HG03159 (cell line): ENCODE data around the gene HSPA1B.
"Not testable (repeated sequence)": the region's sequence is repeated elsewhere in the genome, so short reads cannot be mapped to it uniquely, and the experiment has no call there.

Experiments
- ATAC-seq: cut with Tn5 transposase; IDR thresholded peaks from one replicate; pipeline ENCODE4 v1.9.1; 2021; ENCODE audit warnings: mild to moderate bottlenecking, moderate library complexity; ENCODE audit not compliant: unreplicated experiment

Gene HSPA1B

DNA sequence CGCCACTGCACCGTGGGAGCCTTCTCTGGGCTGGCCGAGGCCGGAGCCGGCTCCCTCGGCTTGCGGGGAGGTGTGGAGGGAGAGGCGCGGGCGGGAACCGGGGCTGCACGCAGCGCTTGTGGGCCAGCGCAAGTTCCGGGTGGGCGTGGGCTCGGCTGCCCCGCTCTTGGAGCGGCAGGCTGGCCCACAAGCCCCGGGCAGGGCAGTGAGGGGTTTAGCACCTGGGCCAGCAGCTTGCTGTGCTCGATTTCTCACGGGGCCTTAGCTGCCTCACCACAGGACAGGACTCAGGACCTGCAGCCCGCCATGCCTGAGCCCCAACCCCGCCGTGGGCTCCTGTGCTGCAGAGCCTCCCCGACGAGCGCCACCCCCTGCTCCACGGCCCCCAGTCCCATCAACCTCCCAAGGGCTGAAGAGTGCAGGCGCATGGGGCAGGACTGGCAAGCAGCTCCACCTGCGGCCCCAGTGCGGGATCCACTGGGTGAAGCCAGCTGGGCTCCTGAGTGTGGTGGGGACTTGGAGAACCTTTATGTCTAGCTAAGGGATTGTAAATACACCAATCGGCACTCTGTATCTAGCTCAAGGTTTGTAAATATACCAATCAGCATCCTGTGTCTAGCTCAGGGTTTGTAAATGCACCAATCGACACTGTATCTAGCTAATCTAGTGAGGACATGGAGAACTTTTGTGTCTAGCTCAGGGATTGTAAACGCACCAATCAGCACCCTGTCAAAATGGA is 24.6 kb downstream of the HSPA1B start:
- not testable (repeated sequence) for ATAC-seq

DNA sequence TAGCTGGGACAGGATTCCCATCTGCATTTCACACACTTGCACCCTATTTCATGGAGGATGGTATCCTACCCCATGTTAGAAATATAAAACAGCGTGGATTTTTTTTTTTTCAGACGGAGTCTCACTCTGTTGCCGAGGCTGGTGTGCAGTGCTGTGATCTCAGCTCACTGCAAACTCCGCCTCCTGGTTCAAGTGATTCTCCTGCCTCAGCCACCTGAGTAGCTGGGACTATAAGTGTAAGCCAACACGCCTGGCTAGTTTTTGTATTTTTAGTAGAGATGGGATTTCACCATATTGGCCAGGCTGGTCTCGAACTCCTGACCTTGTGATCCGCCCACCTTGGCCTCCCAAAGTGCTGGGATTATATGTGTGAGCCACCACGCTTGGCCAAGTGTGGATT is 30.2 kb downstream of the HSPA1B start:
- not testable (repeated sequence) for ATAC-seq

DNA sequence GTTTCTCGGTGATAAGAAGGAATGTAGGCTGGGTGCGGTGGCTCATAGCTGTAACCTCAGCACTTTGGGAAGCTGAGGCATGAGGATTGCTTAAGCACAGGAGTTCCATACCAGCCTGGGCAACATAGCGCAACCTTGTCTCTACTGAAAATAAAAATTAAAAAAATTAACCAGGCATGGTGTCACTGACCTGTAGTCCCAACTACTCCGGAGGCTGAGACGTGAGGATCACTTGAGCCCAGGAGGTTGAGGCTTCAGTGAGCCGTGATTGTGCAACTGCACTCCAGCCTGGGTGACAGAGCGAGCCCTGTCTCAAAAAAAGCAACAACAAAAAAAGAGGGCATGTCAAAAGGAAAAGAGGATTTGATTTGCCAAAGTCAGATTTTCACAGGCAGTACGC is 31.2 kb downstream of the HSPA1B start:
- no peak for ATAC-seq

DNA sequence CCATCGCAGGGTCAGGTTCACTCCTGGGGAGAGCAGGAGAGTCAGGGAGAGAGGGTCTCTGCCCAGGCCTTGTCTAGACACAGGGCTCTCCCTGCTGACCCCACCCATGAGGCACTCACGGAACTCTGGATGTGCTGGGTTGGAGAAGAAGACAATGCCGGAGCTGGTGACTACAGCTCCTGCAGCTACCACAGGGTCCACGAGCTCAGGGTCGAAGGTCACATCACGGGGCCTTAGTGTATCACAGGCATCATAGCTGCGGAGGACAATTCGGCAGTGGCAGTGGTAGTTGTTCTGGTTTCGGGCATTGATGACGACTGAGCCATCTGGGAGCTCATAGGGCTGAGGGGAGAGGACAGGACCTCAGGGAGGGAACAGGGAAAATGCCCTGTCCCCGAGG is 32.4 kb downstream of the HSPA1B start:
- ATAC-seq: no peak

DNA sequence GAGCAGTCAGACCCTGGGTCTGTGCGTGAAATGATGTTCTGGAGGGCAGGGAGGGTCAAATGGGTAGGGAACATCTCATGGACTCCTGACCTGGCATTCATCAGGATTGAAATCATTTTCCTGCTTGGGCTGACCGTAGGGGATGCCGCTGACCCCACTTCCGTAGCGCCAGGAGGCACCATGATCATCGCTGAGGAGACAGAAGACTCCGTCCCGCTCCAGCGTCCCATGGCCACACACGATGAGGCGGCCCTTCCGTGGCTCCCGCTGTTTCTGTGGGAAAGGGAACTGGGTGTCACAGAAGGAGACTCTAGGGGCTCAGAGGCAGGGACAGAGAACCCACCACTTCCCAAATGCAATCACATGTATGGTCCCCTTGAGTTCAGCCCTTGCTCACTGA is 32.8 kb downstream of the HSPA1B start:
- no peak for ATAC-seq

DNA sequence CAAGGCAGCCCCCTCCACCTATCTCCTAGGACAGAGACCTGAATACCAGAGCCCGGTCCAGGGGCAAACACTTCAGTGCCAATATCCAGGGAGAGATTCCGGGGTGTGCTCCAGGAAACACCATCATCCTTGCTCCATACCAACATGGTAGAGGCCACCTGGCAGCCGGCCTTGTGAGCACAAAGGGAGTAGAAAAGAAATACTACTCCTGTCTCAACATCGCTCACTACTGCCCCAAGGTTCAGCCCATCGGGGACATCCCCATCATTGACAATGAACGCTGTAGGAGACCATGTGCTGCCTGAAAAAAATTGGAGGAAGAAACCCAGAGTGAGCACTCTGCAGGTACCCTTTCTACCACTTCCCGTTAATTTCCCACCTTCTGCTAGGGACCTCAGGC is 33.6 kb downstream of the HSPA1B start:
- no peak for ATAC-seq

DNA sequence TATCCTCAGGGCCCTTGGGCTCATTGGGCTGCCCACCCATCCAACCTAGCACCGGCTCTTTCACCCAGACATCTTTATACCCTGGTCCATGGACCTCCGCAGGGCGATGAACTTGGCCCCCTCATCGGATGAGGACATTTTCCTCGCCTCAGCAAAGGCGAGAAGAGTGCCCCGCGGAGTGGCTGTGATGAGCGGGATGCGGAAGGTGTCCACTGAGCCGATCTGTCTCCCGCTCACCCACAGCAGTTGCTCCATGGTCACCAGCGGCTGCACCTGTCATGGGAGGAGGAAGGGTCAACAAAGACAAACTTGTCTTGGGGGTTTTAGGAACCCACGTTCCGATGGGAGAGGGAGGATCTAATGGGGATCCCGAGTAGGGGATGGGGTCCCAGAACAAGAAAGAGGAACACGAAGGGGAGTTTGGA is 34.4 kb downstream of the HSPA1B start:
- ATAC-seq: no peak

DNA sequence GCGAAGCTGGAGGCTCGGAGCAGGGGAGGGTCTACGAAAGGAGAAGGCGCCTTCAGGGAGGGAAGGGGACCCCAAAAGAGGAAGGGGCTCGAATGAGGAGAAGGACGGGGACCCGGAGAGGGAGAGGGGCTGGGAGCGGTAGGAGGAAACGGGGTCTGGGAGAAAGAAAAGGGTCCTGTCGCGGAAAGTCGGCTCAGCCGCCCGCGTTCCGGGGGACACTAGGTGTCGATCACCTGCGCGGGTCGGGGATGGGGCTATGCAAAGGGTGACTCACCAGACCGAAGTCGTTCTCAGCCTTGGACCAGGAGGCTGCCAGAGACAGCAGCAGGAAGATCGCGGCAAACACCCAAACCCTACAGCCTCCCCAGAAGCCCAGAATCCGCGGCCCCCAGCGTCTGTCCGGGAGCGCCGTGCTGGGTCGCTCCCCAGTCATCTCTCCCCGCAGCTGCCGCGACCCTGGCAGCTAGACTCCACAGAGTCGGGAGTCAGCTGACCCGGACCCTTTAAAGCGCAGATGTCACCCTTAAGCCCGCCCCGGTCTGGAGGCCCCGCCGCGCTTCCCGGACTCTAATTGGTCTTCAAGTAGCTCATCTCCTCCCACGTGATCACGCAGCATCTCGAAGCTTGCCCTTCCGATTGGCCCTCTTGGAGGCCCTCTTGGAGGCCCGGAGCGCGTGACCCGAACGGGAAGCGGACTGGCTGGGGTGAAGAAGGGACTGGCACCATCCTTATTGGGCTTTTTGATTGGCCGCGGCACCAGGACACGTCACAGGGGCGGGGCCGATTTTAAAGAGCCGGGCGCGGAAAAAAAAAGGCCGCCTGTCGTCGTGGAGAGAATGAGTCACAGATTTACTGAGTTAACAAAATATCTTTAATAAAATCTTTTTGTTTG is 35.1 kb downstream of the HSPA1B start, which contains the start of gene NEU1:
Gene NEU1 (minus strand): TSS at position 478 of the 892 bp plus-strand sequence. CDS start 45 bp downstream, at position 433.
- ATAC-seq: peak; percentile 91

DNA sequence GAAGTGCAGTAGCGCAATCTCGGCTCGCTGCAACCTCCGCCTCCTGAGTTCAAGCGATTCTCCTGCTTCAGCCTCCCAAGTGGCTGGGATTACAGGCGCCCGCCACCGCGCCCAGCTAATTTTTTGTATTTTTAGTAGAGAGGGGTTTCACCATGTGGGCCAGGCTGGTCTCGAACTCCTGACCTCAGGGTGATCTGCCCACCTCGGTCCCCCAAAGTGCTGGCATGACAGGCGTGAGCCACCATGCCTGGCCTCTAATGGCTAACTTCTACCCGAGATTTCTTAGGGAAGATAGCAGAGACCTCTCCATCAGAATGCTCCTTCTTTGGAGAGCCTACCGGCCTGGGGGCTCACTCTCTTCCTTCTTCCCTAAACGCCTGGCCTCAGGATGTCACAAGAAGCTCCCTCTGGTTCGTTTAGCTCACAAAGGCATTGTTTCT is 36.6 kb downstream of the HSPA1B start:
- ATAC-seq: not testable (repeated sequence)

DNA sequence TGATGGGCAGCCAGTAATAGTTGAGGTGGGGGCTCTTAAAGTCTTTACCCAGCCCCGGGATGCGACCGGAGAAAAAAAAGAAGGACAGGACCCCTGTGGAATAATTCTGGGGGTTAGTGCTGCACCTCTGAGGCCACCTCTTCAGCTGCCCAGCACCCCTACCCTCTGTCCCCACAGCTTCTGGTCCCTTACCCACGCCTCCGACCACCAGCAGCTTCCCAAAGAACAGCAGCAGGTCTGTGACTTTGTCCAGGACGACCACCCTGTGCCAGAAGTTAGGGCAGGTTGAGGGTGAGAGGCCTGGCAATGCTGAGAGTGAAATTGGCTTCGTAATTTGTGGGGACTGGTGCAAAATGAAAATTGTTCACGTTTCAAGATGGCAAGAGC is 37.3 kb downstream of the HSPA1B start:
- no peak for ATAC-seq

DNA sequence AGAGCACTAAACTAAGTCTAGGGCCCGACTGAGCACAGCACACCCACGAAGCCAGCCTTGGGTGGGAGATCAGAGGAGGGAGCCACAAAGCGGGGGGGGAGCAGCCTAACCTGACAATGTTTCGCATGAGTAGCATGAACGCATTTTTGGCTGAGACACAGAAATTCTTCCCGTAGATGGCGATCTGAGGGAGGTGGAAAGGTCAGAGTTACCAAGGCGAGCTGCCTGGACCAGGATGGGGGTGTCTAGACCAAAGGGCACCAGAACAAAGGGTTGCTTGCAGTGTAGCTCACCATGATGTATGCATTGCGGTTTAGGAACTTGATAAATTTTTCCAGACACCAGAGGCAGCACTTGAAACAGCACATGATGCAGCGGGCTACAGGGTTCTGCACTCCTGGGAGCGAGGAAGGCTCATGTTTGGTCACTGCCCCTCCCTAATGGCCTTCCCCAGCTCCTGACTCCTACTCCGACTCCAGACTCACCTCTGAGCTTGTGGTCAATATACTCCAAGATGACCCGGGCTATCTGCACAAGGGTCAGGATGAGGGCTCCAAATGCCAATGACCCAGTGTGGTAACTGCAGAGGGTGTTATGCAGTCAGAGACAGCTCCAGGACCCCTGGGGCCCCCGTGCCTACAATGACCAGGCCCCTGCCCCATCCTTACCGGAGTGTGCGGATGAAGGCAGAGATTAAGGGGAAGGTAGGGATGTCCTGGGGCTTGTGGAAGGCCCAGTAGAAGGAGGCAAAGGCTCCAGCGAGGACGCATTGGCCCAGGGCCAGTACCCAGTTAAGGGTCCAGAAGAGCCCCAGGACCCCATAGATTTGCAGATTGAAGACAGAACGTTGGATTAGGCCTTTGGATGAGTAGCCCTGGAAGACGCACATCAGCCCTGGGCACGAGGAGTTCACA is 37.9 kb downstream of the HSPA1B start:
- ATAC-seq: no peak

DNA sequence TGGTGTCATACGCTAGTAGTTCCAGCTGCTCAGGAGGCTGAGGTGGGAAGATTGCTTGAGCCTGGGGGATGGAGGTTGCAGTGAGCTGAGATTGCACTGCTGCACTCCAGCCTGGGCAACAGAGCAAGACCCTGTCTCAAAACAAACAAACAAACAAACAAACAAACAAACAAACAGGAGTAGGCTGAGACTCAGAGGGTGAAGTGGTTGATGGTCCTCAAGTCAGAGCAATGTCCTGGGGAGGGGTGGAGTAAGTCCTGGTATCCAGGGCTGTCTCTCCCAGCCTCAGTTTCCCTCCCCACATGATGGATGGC is 41.1 kb downstream of the HSPA1B start:
- ATAC-seq: not testable (repeated sequence)

DNA sequence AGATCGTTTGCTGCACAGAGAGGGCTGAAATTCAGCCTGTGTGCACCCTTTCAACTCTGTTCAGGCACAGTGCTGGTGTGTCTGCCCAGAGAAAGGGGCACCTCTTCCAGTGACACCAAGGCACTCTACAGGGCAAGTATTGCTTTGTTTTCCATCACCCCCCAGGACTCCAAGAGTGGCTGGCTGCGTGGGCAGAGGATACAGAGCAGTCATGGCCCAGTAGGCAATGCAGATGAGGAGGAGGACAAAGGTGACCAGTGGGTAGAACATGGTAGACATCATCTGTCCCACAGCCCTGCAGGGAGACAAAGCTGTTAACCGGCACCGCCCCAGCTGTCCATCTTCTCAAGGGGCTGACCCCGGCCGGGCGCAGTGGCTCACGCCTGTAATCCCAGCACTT is 41.8 kb downstream of the HSPA1B start:
- ATAC-seq: no peak

DNA sequence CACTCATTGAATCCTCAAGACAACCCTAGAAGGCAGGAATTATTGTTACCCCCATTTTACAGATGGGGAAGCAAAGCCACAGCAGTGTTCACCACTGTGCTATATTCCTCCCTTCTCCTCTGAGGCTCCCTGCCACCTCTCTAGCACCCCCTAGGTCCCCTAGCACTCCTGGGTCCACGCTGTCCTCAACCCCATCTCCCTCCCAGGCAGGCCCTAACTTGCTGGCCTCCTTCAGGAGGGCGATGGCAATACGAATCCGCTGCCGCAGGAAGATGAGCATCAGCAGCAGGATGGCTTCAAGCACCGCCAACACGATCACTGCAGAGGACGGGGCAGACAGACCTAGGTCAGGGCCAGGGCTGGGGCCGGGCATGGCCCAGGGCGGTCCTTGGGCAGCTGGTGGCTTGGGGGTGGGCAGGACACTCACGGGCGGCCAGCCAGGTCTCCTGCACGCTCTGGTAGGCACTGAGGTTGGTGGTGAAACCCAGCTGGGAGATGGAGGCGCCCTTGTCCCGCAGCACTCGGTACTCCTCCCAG is 42.9 kb downstream of the HSPA1B start:
- no peak for ATAC-seq

DNA sequence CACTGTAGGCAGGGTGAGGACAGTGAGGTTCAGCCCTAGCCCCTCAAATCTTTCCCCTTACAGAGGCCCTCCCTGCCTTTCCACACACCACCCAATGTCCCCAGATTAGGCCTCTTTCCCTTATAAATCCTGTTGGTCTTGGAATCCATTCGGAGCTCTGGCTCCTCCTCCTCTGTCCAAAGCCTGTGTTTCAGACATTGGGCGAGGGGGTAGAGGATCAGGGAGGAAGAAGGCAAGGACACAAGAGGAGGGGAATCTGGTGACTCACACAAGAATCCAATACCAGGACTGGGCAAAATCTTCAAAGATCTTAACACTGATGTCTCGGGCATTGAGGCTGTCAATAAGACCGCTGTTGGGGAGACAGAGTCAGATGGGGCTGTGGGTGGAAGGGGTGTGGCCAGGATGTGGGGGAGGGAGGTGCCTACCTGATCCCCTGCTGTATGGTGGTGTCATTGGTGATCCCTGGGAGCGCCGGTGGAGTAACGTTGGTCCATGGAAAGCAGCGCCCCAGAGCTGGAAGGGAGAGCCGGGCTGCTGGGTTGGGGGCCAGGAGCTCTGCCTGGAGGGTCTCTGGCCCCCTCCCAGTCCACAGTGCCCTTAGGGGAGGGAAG is 43.6 kb downstream of the HSPA1B start:
- ATAC-seq: no peak

DNA sequence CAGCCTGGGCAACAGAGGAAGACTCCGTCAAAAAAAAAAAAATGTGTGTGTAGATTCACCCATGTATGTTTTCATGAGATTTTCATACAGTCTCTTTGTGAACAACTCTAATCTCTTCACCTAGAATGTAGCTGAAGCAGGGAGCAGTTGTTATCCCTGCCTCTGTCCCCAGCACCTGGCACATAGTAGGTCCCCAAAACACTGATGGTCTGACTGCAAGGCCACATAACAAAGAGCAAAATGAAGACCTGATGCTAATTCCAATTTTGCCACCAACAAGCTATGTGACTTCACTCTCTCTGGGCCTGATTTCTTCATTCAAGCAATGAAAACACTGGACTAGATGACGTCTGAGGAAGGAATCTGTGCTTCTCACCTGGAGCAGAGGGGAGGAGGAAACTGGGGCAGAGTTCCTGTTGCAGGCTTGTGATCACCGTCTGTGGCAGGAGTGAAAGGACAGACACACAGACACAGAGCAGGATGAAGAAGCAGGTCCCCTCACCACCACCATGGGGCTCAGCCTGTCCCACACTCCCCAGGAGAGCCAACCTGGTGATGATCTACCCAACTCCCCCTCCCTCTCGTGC is 46.6 kb downstream of the HSPA1B start:
- no peak for ATAC-seq

DNA sequence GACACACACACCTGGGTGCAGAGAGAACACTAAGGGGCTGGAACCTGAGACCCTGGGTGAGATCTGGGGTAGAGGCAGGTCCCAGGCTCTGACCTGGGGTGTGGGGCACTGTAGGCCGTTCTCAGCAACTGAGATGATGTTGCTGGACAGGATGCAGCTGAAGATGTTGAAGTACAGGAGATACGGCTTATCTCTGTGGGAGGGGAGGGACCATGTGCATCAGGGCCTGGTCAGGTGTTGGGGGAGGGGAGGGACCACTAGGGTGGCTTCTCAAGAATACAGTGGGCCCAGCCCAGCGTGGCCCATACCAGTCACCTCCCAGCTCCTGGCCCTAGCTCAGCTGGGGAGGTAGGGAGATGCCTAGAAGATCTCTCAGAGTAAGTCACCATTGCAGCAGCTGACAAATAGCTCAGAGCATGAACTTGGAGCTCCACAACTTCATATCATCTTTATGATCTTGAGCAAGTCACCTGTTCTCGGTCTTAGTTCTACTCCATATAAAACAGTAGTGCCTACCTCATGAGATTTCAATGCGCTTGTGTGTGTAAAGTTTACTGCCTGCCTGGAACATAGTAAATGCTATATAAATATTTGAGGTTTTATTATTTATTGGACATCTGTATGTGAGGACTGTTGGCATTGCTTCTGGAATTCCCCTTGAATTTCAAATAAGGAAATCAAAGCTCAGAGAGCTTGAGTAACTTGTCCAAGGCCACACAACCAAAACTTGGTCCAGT is 47.5 kb downstream of the HSPA1B start:
- no peak for ATAC-seq

DNA sequence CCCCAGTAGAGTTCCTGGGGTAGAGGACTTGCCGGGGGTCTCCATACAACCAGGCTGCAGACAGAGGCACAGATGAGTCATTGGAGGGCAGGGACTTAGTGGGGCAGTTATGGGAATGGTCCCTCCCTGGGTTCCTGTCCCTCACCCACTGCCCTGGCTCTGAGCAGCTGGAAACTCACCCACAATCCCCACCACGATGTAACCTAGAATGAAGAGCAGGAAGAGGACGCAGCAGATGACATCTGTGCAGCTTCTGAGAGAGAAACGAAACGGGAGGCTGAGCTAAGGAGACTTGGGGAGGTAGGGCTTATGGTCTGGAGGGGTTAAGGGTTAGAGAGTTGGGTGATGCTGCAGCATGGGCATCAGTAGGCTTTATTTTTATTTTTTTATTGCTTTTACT is 48.3 kb downstream of the HSPA1B start:
- no peak for ATAC-seq

DNA sequence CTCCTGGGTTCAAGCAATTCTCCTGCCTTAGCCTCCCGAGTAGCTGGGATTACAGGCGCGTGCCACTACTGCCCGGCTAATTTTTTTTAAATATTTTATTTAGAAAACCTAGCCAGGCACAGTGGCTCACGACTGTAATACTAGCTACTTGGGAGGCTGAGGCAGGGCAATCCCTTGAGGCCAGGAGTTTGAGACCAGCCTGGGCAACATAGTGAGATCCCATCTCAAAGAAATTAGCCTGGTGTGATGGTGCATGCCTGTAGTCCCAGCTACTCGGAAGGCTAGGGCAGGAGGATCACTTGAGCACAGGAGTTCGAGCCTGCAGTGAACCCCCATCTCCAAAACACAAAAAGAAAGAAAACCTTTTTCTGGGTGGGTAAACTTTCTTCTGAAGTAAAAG is 48.8 kb downstream of the HSPA1B start:
- ATAC-seq: no peak
